WTC11 (cell line): ENCODE measurements around the gene ANXA8. TPM values are rescaled to one million over a fixed set of nuclear protein-coding genes. Genes with fewer than 3 reads are reported as not detected.

Experiments
- ATAC-seq: fragments of 200-7000 bp; cut with Tn5 transposase; 2 replicates; pipeline ENCODE4 v1.10.0; 2021; ENCODE audit warnings: mild to moderate bottlenecking, moderate library complexity
- CTCF ChIA-PET: fragments of 300-600 bp; sonication (Branson Sonifier 250); formaldehyde crosslinking; loops from one replicate; lab custom pipeline; 2021; ENCODE audit warnings: antibody characterized with exemption; lab: Charles Lee
- POLR2A ChIA-PET: fragments of 350-600 bp; sonication (Branson Sonifier 250); formaldehyde crosslinking; loops from one replicate; lab custom pipeline; 2021; ENCODE audit warnings: antibody characterized with exemption; lab: Charles Lee
- DNase-seq: peaks from one replicate; pipeline ENCODE4 v3.0.0; 2021; ENCODE audit warnings: low spot score
- H3K27ac Mint-ChIP-seq: 2 replicates; pipeline ENCODE4 v1.8.0; 2021; ENCODE audit warnings: mixed read lengths
- H3K27me3 Mint-ChIP-seq: 2 replicates; pipeline ENCODE4 v1.8.0; 2021; ENCODE audit warnings: low read depth, mild to moderate bottlenecking, moderate library complexity, mixed read lengths
- H3K36me3 Mint-ChIP-seq: 2 replicates; pipeline ENCODE4 v1.8.0; 2021; ENCODE audit warnings: mixed read lengths
- H3K4me1 Mint-ChIP-seq: 2 replicates; pipeline ENCODE4 v1.8.0; 2022; ENCODE audit warnings: mixed read lengths
- H3K4me3 Mint-ChIP-seq: 2 replicates; pipeline ENCODE4 v1.8.0; 2021; ENCODE audit warnings: mild to moderate bottlenecking, moderate library complexity, mixed read lengths
- H3K9me3 Mint-ChIP-seq: 2 replicates; pipeline ENCODE4 v1.8.0; 2021; ENCODE audit warnings: mixed read lengths
- ATF1 ChIP-seq: sonication (generic); formaldehyde crosslinking; IDR thresholded peaks from 2 replicates; pipeline ENCODE4 v1.8.1; 2023; ENCODE audit warnings: mild to moderate bottlenecking, moderate library complexity, missing genetic modification reagents
- ESRRA ChIP-seq: sonication (generic); formaldehyde crosslinking; IDR thresholded peaks from 2 replicates; pipeline ENCODE4 v1.8.1; 2022; ENCODE audit warnings: mild to moderate bottlenecking, missing genetic modification reagents, borderline replicate concordance
- ETV6 ChIP-seq: sonication (generic); formaldehyde crosslinking; IDR thresholded peaks from 2 replicates; pipeline ENCODE4 v1.8.1; 2022; ENCODE audit warnings: mild to moderate bottlenecking, missing genetic modification reagents
- GABPB1 ChIP-seq: sonication (generic); formaldehyde crosslinking; IDR thresholded peaks from 2 replicates; pipeline ENCODE4 v1.8.1; 2023; ENCODE audit warnings: mild to moderate bottlenecking, missing genetic modification reagents
- IRF2 ChIP-seq: sonication (generic); formaldehyde crosslinking; IDR thresholded peaks from 2 replicates; pipeline ENCODE4 v1.8.0; 2022; ENCODE audit warnings: low read depth, missing genetic modification reagents, borderline replicate concordance
- MYBL2 ChIP-seq: sonication (generic); formaldehyde crosslinking; IDR thresholded peaks from 2 replicates; pipeline ENCODE4 v1.8.1; 2023; ENCODE audit warnings: mild to moderate bottlenecking, moderate library complexity, missing genetic modification reagents
- NFATC4 ChIP-seq: fragments of 250-450 bp; sonication (Bioruptor Pico); IDR thresholded peaks from 2 replicates; pipeline ENCODE4 v1.9.0; 2021; ENCODE audit warnings: mild to moderate bottlenecking
- NFE2L1 ChIP-seq: sonication (generic); formaldehyde crosslinking; IDR thresholded peaks from 2 replicates; pipeline ENCODE4 v1.8.1; 2023; ENCODE audit warnings: missing genetic modification reagents
- NR2C2 ChIP-seq: sonication (generic); formaldehyde crosslinking; IDR thresholded peaks from 2 replicates; pipeline ENCODE4 v1.8.0; 2022; ENCODE audit warnings: mild to moderate bottlenecking, missing genetic modification reagents
- OVOL2 ChIP-seq: fragments of 250-450 bp; sonication (Bioruptor Pico); IDR thresholded peaks from 2 replicates; pipeline ENCODE4 v1.9.0; 2021; ENCODE audit warnings: mild to moderate bottlenecking, borderline replicate concordance
- RORB ChIP-seq: fragments of 250-450 bp; sonication (Bioruptor Pico); IDR thresholded peaks from 2 replicates; pipeline ENCODE4 v1.9.0; 2021; ENCODE audit warnings: mild to moderate bottlenecking
- SP1 ChIP-seq: sonication (generic); formaldehyde crosslinking; conservative IDR thresholded peaks from 2 replicates; pipeline ENCODE4 v1.8.1; 2022; ENCODE audit warnings: missing genetic modification reagents
- TCF7 ChIP-seq: sonication (generic); formaldehyde crosslinking; IDR thresholded peaks from 2 replicates; pipeline ENCODE4 v1.8.0; 2022; ENCODE audit warnings: mild to moderate bottlenecking, low read depth, missing genetic modification reagents, moderate library complexity
- TEAD1 ChIP-seq: sonication (generic); formaldehyde crosslinking; IDR thresholded peaks from 2 replicates; pipeline ENCODE4 v1.8.0; 2022; ENCODE audit warnings: mild to moderate bottlenecking, missing genetic modification reagents
- TEAD4 ChIP-seq: sonication (generic); formaldehyde crosslinking; IDR thresholded peaks from 2 replicates; pipeline ENCODE4 v1.8.0; 2022; ENCODE audit warnings: mild to moderate bottlenecking, missing genetic modification reagents
- ZNF138 ChIP-seq: sonication (generic); formaldehyde crosslinking; conservative IDR thresholded peaks from 2 replicates; pipeline ENCODE4 v1.8.1; 2022; ENCODE audit warnings: mild to moderate bottlenecking, moderate library complexity, missing genetic modification reagents
- ZNF232 ChIP-seq: sonication (generic); formaldehyde crosslinking; IDR thresholded peaks from 2 replicates; pipeline ENCODE4 v1.8.0; 2022; ENCODE audit warnings: mild to moderate bottlenecking, missing genetic modification reagents
- ZNF416 ChIP-seq: fragments of 250-450 bp; sonication (Bioruptor Pico); IDR thresholded peaks from 2 replicates; pipeline ENCODE4 v1.9.0; 2021; ENCODE audit warnings: mild to moderate bottlenecking, inconsistent platforms
- ZNF671 ChIP-seq: fragments of 250-450 bp; sonication (Bioruptor Pico); IDR thresholded peaks from 2 replicates; pipeline ENCODE4 v1.8.0; 2021; ENCODE audit warnings: mild to moderate bottlenecking
- total RNA-seq: library from RNA; stranded (reverse); gene quantifications from 3 replicates; pipeline ENCODE4 v1.2.3, GENCODE V29; 2021
- TF ChIP-seq, protein P1 (sequence below): sonication (generic); formaldehyde crosslinking; IDR thresholded peaks from 2 replicates; pipeline ENCODE4 v1.8.1; 2022; ENCODE audit warnings: mild to moderate bottlenecking, missing genetic modification reagents, moderate library complexity, borderline replicate concordance
- TF ChIP-seq, protein P2 (sequence below): sonication (generic); formaldehyde crosslinking; IDR thresholded peaks from 2 replicates; pipeline ENCODE4 v1.8.1; 2023; ENCODE audit warnings: mild to moderate bottlenecking, moderate library complexity, missing genetic modification reagents
- TF ChIP-seq, protein P3 (sequence below): fragments of 250-450 bp; sonication (Bioruptor Pico); IDR thresholded peaks from 2 replicates; pipeline ENCODE4 v1.8.0; 2021; ENCODE audit warnings: mild to moderate bottlenecking
- TF ChIP-seq, protein P4 (sequence below): sonication (generic); formaldehyde crosslinking; IDR thresholded peaks from 2 replicates; pipeline ENCODE4 v1.8.0; 2022; ENCODE audit warnings: missing genetic modification reagents
- TF ChIP-seq, protein P5 (sequence below): fragments of 200-600 bp; IDR thresholded peaks from 2 replicates; pipeline ENCODE4 v1.8.0; 2022; ENCODE audit warnings: antibody characterized with exemption
- TF ChIP-seq, protein P6 (sequence below): sonication (generic); formaldehyde crosslinking; IDR thresholded peaks from 2 replicates; pipeline ENCODE4 v1.8.1; 2023; ENCODE audit warnings: mild to moderate bottlenecking, missing genetic modification reagents
- TF ChIP-seq, protein P7 (sequence below): sonication (generic); formaldehyde crosslinking; IDR thresholded peaks from 2 replicates; pipeline ENCODE4 v1.8.0; 2022; ENCODE audit warnings: mild to moderate bottlenecking, missing genetic modification reagents

ANXA8 gene
- total RNA-seq, 1 experiment from 2014 or later: 0.20 TPM

DNA sequence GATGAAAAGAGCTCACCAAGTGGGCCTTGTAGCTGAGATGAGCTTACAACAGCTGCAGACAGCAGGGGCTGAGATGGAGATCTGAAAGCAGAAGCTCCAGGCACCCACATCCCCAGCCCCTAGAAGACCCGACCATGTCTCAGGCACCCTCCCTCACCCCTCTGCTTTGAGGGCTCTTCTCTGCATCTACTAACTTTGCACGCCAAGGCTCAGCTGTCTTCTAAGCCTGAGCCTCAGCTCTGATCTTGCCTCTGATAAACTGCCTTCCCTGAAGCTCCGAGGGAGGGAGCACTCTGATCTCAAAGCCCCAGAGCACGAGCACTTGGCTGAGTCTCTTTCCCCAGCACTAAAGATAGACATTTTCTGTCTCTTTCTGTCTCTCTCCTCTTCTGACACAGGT is 42.0 kb downstream of the ANXA8 start:
- DNase-seq: no peak
- no peak for ATAC-seq
- H3K36me3 Mint-ChIP-seq: peaks cover 9% of the 10 kb centered on the region
- no peaks in the 10 kb centered on the region for H3K27me3 Mint-ChIP-seq
- H3K9me3 Mint-ChIP-seq: peaks cover 13% of the 10 kb centered on the region
- CTCF ChIA-PET: no interaction called here
- no peak overlapping the region for H3K27ac Mint-ChIP-seq
- H3K4me3 Mint-ChIP-seq: no peak overlapping the region
- TF ChIP-seq, protein P1, sequence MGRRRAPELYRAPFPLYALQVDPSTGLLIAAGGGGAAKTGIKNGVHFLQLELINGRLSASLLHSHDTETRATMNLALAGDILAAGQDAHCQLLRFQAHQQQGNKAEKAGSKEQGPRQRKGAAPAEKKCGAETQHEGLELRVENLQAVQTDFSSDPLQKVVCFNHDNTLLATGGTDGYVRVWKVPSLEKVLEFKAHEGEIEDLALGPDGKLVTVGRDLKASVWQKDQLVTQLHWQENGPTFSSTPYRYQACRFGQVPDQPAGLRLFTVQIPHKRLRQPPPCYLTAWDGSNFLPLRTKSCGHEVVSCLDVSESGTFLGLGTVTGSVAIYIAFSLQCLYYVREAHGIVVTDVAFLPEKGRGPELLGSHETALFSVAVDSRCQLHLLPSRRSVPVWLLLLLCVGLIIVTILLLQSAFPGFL (CRISPR knock-in tag): no peak
- no peak for TF ChIP-seq TEAD1 (CRISPR knock-in tag)
- no peak for TF ChIP-seq ZNF232 (CRISPR knock-in tag)
- TF ChIP-seq, protein P2, sequence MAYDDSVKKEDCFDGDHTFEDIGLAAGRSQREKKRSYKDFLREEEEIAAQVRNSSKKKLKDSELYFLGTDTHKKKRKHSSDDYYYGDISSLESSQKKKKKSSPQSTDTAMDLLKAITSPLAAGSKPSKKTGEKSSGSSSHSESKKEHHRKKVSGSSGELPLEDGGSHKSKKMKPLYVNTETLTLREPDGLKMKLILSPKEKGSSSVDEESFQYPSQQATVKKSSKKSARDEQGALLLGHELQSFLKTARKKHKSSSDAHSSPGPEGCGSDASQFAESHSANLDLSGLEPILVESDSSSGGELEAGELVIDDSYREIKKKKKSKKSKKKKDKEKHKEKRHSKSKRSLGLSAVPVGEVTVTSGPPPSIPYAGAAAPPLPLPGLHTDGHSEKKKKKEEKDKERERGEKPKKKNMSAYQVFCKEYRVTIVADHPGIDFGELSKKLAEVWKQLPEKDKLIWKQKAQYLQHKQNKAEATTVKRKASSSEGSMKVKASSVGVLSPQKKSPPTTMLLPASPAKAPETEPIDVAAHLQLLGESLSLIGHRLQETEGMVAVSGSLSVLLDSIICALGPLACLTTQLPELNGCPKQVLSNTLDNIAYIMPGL (CRISPR knock-in tag): no peak
- TF ChIP-seq TCF7: no peak
- no peak for TF ChIP-seq ZNF416
- no peak for TF ChIP-seq SP1 (CRISPR knock-in tag)
- no peak for TF ChIP-seq ZNF138
- no peak for TF ChIP-seq NR2C2 (CRISPR knock-in tag)
- TF ChIP-seq ZNF671 (CRISPR knock-in tag): no peak
- no peak for TF ChIP-seq ETV6 (CRISPR knock-in tag)
- TF ChIP-seq MYBL2 (CRISPR knock-in tag): no peak
- TF ChIP-seq IRF2 (CRISPR knock-in tag): no peak
- no peak for TF ChIP-seq ESRRA
- TF ChIP-seq, protein P3, sequence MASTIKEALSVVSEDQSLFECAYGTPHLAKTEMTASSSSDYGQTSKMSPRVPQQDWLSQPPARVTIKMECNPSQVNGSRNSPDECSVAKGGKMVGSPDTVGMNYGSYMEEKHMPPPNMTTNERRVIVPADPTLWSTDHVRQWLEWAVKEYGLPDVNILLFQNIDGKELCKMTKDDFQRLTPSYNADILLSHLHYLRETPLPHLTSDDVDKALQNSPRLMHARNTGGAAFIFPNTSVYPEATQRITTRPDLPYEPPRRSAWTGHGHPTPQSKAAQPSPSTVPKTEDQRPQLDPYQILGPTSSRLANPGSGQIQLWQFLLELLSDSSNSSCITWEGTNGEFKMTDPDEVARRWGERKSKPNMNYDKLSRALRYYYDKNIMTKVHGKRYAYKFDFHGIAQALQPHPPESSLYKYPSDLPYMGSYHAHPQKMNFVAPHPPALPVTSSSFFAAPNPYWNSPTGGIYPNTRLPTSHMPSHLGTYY: no peak
- TF ChIP-seq NFATC4 (CRISPR knock-in tag): no peak
- TF ChIP-seq NFE2L1: no peak
- TF ChIP-seq, protein P4, sequence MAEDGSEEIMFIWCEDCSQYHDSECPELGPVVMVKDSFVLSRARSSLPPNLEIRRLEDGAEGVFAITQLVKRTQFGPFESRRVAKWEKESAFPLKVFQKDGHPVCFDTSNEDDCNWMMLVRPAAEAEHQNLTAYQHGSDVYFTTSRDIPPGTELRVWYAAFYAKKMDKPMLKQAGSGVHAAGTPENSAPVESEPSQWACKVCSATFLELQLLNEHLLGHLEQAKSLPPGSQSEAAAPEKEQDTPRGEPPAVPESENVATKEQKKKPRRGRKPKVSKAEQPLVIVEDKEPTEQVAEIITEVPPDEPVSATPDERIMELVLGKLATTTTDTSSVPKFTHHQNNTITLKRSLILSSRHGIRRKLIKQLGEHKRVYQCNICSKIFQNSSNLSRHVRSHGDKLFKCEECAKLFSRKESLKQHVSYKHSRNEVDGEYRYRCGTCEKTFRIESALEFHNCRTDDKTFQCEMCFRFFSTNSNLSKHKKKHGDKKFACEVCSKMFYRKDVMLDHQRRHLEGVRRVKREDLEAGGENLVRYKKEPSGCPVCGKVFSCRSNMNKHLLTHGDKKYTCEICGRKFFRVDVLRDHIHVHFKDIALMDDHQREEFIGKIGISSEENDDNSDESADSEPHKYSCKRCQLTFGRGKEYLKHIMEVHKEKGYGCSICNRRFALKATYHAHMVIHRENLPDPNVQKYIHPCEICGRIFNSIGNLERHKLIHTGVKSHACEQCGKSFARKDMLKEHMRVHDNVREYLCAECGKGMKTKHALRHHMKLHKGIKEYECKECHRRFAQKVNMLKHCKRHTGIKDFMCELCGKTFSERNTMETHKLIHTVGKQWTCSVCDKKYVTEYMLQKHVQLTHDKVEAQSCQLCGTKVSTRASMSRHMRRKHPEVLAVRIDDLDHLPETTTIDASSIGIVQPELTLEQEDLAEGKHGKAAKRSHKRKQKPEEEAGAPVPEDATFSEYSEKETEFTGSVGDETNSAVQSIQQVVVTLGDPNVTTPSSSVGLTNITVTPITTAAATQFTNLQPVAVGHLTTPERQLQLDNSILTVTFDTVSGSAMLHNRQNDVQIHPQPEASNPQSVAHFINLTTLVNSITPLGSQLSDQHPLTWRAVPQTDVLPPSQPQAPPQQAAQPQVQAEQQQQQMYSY: no peak
- no peak for TF ChIP-seq RORB
- TF ChIP-seq GABPB1 (CRISPR knock-in tag): no peak
- no peaks in the 10 kb centered on the region for H3K4me1 Mint-ChIP-seq
- POLR2A ChIA-PET: no interaction called here

DNA sequence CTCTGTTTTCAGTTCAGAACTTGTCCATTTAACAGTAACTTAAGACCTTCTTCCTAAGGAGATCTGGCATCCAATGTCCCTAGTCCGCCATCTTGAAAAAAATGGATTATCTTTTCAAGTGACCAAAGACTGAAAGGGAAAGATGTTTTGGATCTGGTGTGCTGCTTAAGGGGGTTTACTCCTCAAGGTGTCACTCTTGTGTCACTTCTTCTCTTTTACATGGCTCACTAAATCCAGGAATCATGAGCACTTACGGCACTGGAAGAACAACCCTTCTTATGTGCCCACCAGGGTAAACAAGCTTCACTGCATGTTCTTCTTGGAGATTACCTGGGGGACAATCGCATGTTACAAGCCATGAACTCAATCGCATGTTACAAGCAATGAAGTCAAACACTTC is 43.7 kb downstream of the ANXA8 start:
- CTCF ChIA-PET: interaction anchor here (1.2 kb wide), 1 partner anchor 9 kb away, joined by 3 read pairs; no protein-coding TSS in a partner anchor
- POLR2A ChIA-PET: no interaction called here
- no peak for DNase-seq
- TF ChIP-seq ATF1 (CRISPR knock-in tag) (no peak), GABPB1 (CRISPR knock-in tag) (no peak), TEAD4 (CRISPR knock-in tag) (no peak), OVOL2 (CRISPR knock-in tag) (no peak)
- TF ChIP-seq, protein P5, sequence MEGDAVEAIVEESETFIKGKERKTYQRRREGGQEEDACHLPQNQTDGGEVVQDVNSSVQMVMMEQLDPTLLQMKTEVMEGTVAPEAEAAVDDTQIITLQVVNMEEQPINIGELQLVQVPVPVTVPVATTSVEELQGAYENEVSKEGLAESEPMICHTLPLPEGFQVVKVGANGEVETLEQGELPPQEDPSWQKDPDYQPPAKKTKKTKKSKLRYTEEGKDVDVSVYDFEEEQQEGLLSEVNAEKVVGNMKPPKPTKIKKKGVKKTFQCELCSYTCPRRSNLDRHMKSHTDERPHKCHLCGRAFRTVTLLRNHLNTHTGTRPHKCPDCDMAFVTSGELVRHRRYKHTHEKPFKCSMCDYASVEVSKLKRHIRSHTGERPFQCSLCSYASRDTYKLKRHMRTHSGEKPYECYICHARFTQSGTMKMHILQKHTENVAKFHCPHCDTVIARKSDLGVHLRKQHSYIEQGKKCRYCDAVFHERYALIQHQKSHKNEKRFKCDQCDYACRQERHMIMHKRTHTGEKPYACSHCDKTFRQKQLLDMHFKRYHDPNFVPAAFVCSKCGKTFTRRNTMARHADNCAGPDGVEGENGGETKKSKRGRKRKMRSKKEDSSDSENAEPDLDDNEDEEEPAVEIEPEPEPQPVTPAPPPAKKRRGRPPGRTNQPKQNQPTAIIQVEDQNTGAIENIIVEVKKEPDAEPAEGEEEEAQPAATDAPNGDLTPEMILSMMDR: no peak
- TF ChIP-seq, protein P6, sequence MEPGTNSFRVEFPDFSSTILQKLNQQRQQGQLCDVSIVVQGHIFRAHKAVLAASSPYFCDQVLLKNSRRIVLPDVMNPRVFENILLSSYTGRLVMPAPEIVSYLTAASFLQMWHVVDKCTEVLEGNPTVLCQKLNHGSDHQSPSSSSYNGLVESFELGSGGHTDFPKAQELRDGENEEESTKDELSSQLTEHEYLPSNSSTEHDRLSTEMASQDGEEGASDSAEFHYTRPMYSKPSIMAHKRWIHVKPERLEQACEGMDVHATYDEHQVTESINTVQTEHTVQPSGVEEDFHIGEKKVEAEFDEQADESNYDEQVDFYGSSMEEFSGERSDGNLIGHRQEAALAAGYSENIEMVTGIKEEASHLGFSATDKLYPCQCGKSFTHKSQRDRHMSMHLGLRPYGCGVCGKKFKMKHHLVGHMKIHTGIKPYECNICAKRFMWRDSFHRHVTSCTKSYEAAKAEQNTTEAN (CRISPR knock-in tag): no peak
- TF ChIP-seq, protein P7, sequence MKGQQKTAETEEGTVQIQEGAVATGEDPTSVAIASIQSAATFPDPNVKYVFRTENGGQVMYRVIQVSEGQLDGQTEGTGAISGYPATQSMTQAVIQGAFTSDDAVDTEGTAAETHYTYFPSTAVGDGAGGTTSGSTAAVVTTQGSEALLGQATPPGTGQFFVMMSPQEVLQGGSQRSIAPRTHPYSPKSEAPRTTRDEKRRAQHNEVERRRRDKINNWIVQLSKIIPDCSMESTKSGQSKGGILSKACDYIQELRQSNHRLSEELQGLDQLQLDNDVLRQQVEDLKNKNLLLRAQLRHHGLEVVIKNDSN (CRISPR knock-in tag): no peak
- TF ChIP-seq, protein P1 (CRISPR knock-in tag): no peak

More for the DNA sequence above, 43.7 kb downstream of the ANXA8 start:
- Mint-ChIP-seq H3K4me1 (no peaks in the 10 kb centered on the region), H3K9me3 (peaks cover 3% of the 10 kb centered on the region), H3K36me3 (peaks cover 2% of the 10 kb centered on the region; the same call in 1 of the 2 replicates), H3K4me3 (no peak overlapping the region), H3K27me3 (no peaks in the 10 kb centered on the region), H3K27ac (no peak overlapping the region)
- ATAC-seq: peak; percentile 53
